HepG2 (cell line): ENCODE data around the gene TRAPPC12. TPM values are rescaled to one million over a fixed set of nuclear protein-coding genes. Genes with fewer than 3 reads are reported as not detected.
A peak's percentile ranks its signal among the peaks of the same experiment; 100 is the strongest.

Experiments used
- CSRNP1 ChIP-seq: sonication (generic); formaldehyde crosslinking; IDR thresholded peaks from 2 replicates; pipeline ENCODE4 v1.8.1; 2023; ENCODE audit warnings: mild to moderate bottlenecking, missing genetic modification reagents
- EED ChIP-seq: sonication (generic); formaldehyde crosslinking; IDR thresholded peaks from 2 replicates; pipeline ENCODE4 v1.5.0; 2020; ENCODE audit warnings: mild to moderate bottlenecking, missing genetic modification reagents
- HDAC6 ChIP-seq: fragments of 200-600 bp; sonication (generic); IDR thresholded peaks from 2 replicates; pipeline ENCODE4 v1.7.0; 2017; ENCODE audit warnings: mild to moderate bottlenecking, antibody characterized with exemption, low read length, low read depth
- HINFP ChIP-seq: sonication (generic); formaldehyde crosslinking; IDR thresholded peaks from 2 replicates; pipeline ENCODE4 v1.4.0; 2020; ENCODE audit warnings: low read depth, mild to moderate bottlenecking, missing genetic modification reagents
- MIER2 ChIP-seq: IDR thresholded peaks from 2 replicates; pipeline ENCODE4 v1.6.1; 2016; ENCODE audit warnings: missing biosample characterization, missing genetic modification reagents
- MXD1 ChIP-seq: sonication (generic); formaldehyde crosslinking; IDR thresholded peaks from 2 replicates; pipeline ENCODE4 v1.4.0; 2020; ENCODE audit warnings: mild to moderate bottlenecking, missing genetic modification reagents
- NR2F2 ChIP-seq: IDR thresholded peaks from 2 replicates; pipeline ENCODE4 v1.6.1; 2012; ENCODE audit warnings: low read depth, inconsistent platforms, borderline replicate concordance
- REST ChIP-seq, 2 experiments: IDR thresholded peaks; 2 replicates each; pipeline ENCODE4 v1.6.1; 2011 to 2012; ENCODE audit warnings: low read length in 2 of 2, borderline replicate concordance in 1 of 2, low read depth in 1 of 2, mild to moderate bottlenecking in 1 of 2, moderate library complexity in 1 of 2
- SP2 ChIP-seq: sonication (generic); formaldehyde crosslinking; IDR thresholded peaks from 2 replicates; pipeline ENCODE4 v1.5.1; 2020; ENCODE audit warnings: mild to moderate bottlenecking, missing genetic modification reagents
- STAT5B ChIP-seq: sonication (generic); formaldehyde crosslinking; IDR thresholded peaks from 2 replicates; pipeline ENCODE4 v1.4.0; 2020; ENCODE audit warnings: missing genetic modification reagents
- ZBTB8A ChIP-seq: sonication (generic); formaldehyde crosslinking; IDR thresholded peaks from 2 replicates; pipeline ENCODE4 v1.4.0; 2020; ENCODE audit warnings: mild to moderate bottlenecking, low read depth, missing genetic modification reagents, borderline replicate concordance
- ZNF121 ChIP-seq: sonication (generic); formaldehyde crosslinking; IDR thresholded peaks from 2 replicates; pipeline ENCODE4 v1.5.0; 2020; ENCODE audit warnings: mild to moderate bottlenecking, missing genetic modification reagents
- ZNF281 ChIP-seq: sonication (generic); formaldehyde crosslinking; IDR thresholded peaks from 2 replicates; pipeline ENCODE4 v1.4.0; 2020; ENCODE audit warnings: missing genetic modification reagents, borderline replicate concordance
- ZNF510 ChIP-seq: sonication (generic); formaldehyde crosslinking; IDR thresholded peaks from 2 replicates; pipeline ENCODE4 v1.4.0; 2020; ENCODE audit warnings: low read depth, mild to moderate bottlenecking, missing genetic modification reagents
- ZNF7 ChIP-seq: IDR thresholded peaks from 2 replicates; pipeline ENCODE4 v1.6.1; 2016; ENCODE audit warnings: missing biosample characterization, missing genetic modification reagents
- ZNF737 ChIP-seq: sonication (generic); formaldehyde crosslinking; IDR thresholded peaks from 2 replicates; pipeline ENCODE4 v1.5.0; 2020; ENCODE audit warnings: missing genetic modification reagents, mild to moderate bottlenecking, borderline replicate concordance
- ZNF883 ChIP-seq: sonication (generic); formaldehyde crosslinking; IDR thresholded peaks from 2 replicates; pipeline ENCODE4 v1.5.1; 2020; ENCODE audit warnings: mild to moderate bottlenecking, missing genetic modification reagents; ENCODE audit errors: not compliant biosample characterization
- polyA plus RNA-seq, 8 experiments: library from polyadenylated mRNA; depleted of rRNA in 3 of 8; stranded (reverse) in 7 of 8; unstranded in 1 of 8; fragments of >200 nt; fragmentation: Illumina TruSeq in 4 of 8; extraction: Trizol in 4 of 8; gene quantifications; 2 replicates each; pipeline versions ENCODE4 v1.2.1 to v1.2.3, GENCODE V29; 2011 to 2016; ENCODE audit warnings: low read depth in 4 of 8, missing spikeins in 1 of 8, mixed read lengths in 1 of 8; ENCODE audit not compliant: insufficient read depth in 1 of 8
- total RNA-seq, 5 experiments: library from RNA; depleted of rRNA; stranded (reverse); fragments of >200 nt; fragmentation: Illumina TruSeq; extraction: Trizol; gene quantifications; 2 replicates each; pipeline ENCODE4 v1.2.3, GENCODE V29; 2016; ENCODE audit warnings: low read depth in 1 of 5

Gene TRAPPC12
- total and polyA plus RNA-seq, 2 of the 13 experiments (the other 11 are each of a cell fraction or from before 2014, with no cell fraction given), result 46.4 to 97.7 TPM

- TF ChIP-seq ZNF281 (CRISPR knock-in tag), result peak; percentile 43
- TF ChIP-seq EED (CRISPR knock-in tag), result peak; percentile 91
- peak; percentile 99 for TF ChIP-seq CSRNP1
- TF ChIP-seq REST (IDR thresholded peaks at IDR 0.05; ENCODE audit: borderline replicate concordance in 1 of 2, low read depth in 1 of 2, low read length in 2 of 2), result peak in 1 of 2 experiments; percentile 38; a peak in 1 of 4 replicates
- 0 out of 2 replicates have a peak, but pooled peaks have one; percentile 31 for TF ChIP-seq NR2F2
- peak; percentile 90 for TF ChIP-seq HINFP (CRISPR knock-in tag)
- 0 out of 2 replicates have a peak, but pooled peaks have one; percentile 50 for TF ChIP-seq SP2 (CRISPR knock-in tag)
- no peak for TF ChIP-seq ZNF737 (CRISPR knock-in tag)
- TF ChIP-seq ZBTB8A (CRISPR knock-in tag), result no peak
- TF ChIP-seq MIER2 (CRISPR knock-in tag), result peak; percentile 49; the same call in 1 of the 2 replicates
- peak; percentile 74 for TF ChIP-seq ZNF121 (CRISPR knock-in tag)
- TF ChIP-seq ZNF7 (CRISPR knock-in tag), result peak; percentile 28; the same call in 1 of the 2 replicates
- TF ChIP-seq HDAC6, result no peak
- TF ChIP-seq ZNF510 (CRISPR knock-in tag), result peak; percentile 57; the same call in 1 of the 2 replicates
- 0 out of 2 replicates have a peak, but pooled peaks have one; percentile 57 for TF ChIP-seq STAT5B (CRISPR knock-in tag)
- peak; percentile 95 for TF ChIP-seq MXD1 (CRISPR knock-in tag)
- TF ChIP-seq ZNF883 (CRISPR knock-in tag), result peak; percentile 34
These were observed 140.0 kb downstream of the TRAPPC12 start, which contains the start of gene ADI1 (continued) for GRCh38 chr2:3519255-3520205.
